ACC112 (cell line): ENCODE data around the gene DHPS.
"Not testable (repeated sequence)": the region's sequence is repeated elsewhere in the genome, so short reads cannot be mapped to it uniquely, and the experiment has no call there.

Experiments
- H2AFZ ChIP-seq: fragments of 200-600 bp; sonication (generic); one replicate; pipeline ENCODE4 v1.6.0; 2017; ENCODE audit warnings: antibody characterized with exemption, low read length; ENCODE audit not compliant: unreplicated experiment
- H3K27ac ChIP-seq: fragments of 200-600 bp; sonication (generic); 2 replicates; pipeline ENCODE4 v1.5.1; 2014; ENCODE audit warnings: low read depth, mild to moderate bottlenecking, antibody characterized with exemption, low read length, moderate library complexity
- H3K27me3 ChIP-seq: fragments of 200-600 bp; sonication (generic); 2 replicates; pipeline ENCODE4 v1.6.1; 2014; ENCODE audit warnings: mild to moderate bottlenecking, antibody characterized with exemption, low read length, moderate library complexity, mixed read lengths; ENCODE audit not compliant: insufficient read depth
- H3K36me3 ChIP-seq: fragments of 200-600 bp; sonication (generic); 2 replicates; pipeline ENCODE4 v1.6.1; 2016; ENCODE audit warnings: mild to moderate bottlenecking, antibody characterized with exemption, low read length, moderate library complexity, mixed read lengths; ENCODE audit not compliant: insufficient read depth
- H3K4me1 ChIP-seq: fragments of 200-600 bp; sonication (generic); one replicate; pipeline ENCODE4 v1.6.1; 2016; ENCODE audit warnings: low read length, mixed read lengths; ENCODE audit not compliant: insufficient read depth, unreplicated experiment, control insufficient read depth
- H3K4me3 ChIP-seq: fragments of 200-600 bp; sonication (generic); 2 replicates; pipeline ENCODE4 v1.5.1; 2014; ENCODE audit warnings: mild to moderate bottlenecking, low read depth, low read length
- H3K79me2 ChIP-seq: fragments of 200-600 bp; sonication (generic); one replicate; pipeline ENCODE4 v1.6.0; 2016; ENCODE audit warnings: low read length; ENCODE audit not compliant: control insufficient read depth, unreplicated experiment, insufficient read depth

DHPS gene

GRCh38 chr19:12681074-12681987, at the start of gene DHPS:
TSS of gene DHPS (minus strand) at chr19:12681880. CDS start at chr19:12681766, 114 bp downstream.
- Histone ChIP-seq H3K4me3 (peak within 1 kb of the TSS; percentile 95), H3K27ac (peak within 1 kb of the TSS; percentile 98), H3K27me3 (no peaks in the 10 kb centered on the region), H3K36me3 (no peaks in the 10 kb centered on the region), H3K79me2 (peaks cover 10% of the 10 kb centered on the region), H3K4me1 (no peaks in the 10 kb centered on the region), H2AFZ (peak within 1 kb of the TSS; percentile 88)

- no peak overlapping the region for H3K4me3 ChIP-seq
- H3K27me3 ChIP-seq, result no peaks in the 10 kb centered on the region
- H3K36me3 ChIP-seq, result no peaks in the 10 kb centered on the region
- H3K79me2 ChIP-seq, result peaks cover 41% of the 10 kb centered on the region
- no peak overlapping the region for H3K27ac ChIP-seq
- H3K4me1 ChIP-seq, result peaks cover 4% of the 10 kb centered on the region
- H2AFZ ChIP-seq, result no peak overlapping the region
Observed at GRCh38 chr19:12731337-12731736, 49.7 kb upstream of the DHPS start.

- Histone ChIP-seq H2AFZ (no peak overlapping the region), H3K4me1 (peaks cover 4% of the 10 kb centered on the region), H3K27ac (no peak overlapping the region), H3K4me3 (no peak overlapping the region), H3K27me3 (no peaks in the 10 kb centered on the region), H3K79me2 (peaks cover 41% of the 10 kb centered on the region), H3K36me3 (no peaks in the 10 kb centered on the region)
Observed at GRCh38 chr19:12730064-12730463, 48.4 kb upstream of the DHPS start.

GRCh38 chr19:12727745-12728433, 46.2 kb upstream of the DHPS start:
- no peaks in the 10 kb centered on the region for H3K27me3 ChIP-seq
- no peak overlapping the region for H3K4me3 ChIP-seq
- no peak overlapping the region for H3K27ac ChIP-seq
- no peak overlapping the region for H2AFZ ChIP-seq
- peaks cover 33% of the 10 kb centered on the region for H3K79me2 ChIP-seq
- H3K36me3 ChIP-seq, result no peaks in the 10 kb centered on the region
- H3K4me1 ChIP-seq, result peaks cover 2% of the 10 kb centered on the region

- H3K27ac ChIP-seq, result no peak overlapping the region
- peaks cover 25% of the 10 kb centered on the region for H3K79me2 ChIP-seq
- no peaks in the 10 kb centered on the region for H3K36me3 ChIP-seq
- H3K4me3 ChIP-seq, result no peak overlapping the region
- H3K4me1 ChIP-seq, result no peaks in the 10 kb centered on the region
- H3K27me3 ChIP-seq, result no peaks in the 10 kb centered on the region
- no peak overlapping the region for H2AFZ ChIP-seq
Observed at GRCh38 chr19:12726988-12727316, 45.3 kb upstream of the DHPS start.

- not testable (repeated sequence) for H3K27me3 ChIP-seq, H3K36me3 ChIP-seq, H3K4me3 ChIP-seq, H3K4me1 ChIP-seq, H3K27ac ChIP-seq, H2AFZ ChIP-seq
- H3K79me2 ChIP-seq, result peaks cover 27% of the 10 kb centered on the region
Observed at GRCh38 chr19:12725612-12726011, 43.9 kb upstream of the DHPS start.

GRCh38 chr19:12723641-12724426, 42.2 kb upstream of the DHPS start, which contains the start of gene TNPO2:
TSS of gene TNPO2 (minus strand) at chr19:12723932. CDS start at chr19:12720977, 2,955 bp downstream.
- H3K36me3 ChIP-seq, result no peaks in the 10 kb centered on the region
- peaks cover 39% of the 10 kb centered on the region for H3K79me2 ChIP-seq
- H3K4me1 ChIP-seq, result peaks cover 7% of the 10 kb centered on the region

GRCh38 chr19:12723381-12723640, 41.6 kb upstream of the DHPS start:
- Histone ChIP-seq H3K79me2 (peaks cover 44% of the 10 kb centered on the region), H3K27me3 (no peaks in the 10 kb centered on the region), H3K4me3 (peak overlapping the region; percentile 98), H3K4me1 (peaks cover 13% of the 10 kb centered on the region), H3K36me3 (no peaks in the 10 kb centered on the region), H3K27ac (peak overlapping the region; percentile 69), H2AFZ (peak overlapping the region; percentile 80)

More at GRCh38 chr19:12723641-12724426, 42.2 kb upstream of the DHPS start, which contains the start of gene TNPO2:
- H2AFZ ChIP-seq, result peak within 1 kb of the TSS; percentile 80
- H3K27ac ChIP-seq, result peak within 1 kb of the TSS; percentile 69
- H3K27me3 ChIP-seq, result no peaks in the 10 kb centered on the region
- peak within 1 kb of the TSS; percentile 98 for H3K4me3 ChIP-seq

GRCh38 chr19:12722566-12723380, 41.1 kb upstream of the DHPS start:
- Histone ChIP-seq H3K79me2 (peaks cover 48% of the 10 kb centered on the region), H2AFZ (peak overlapping the region; percentile 61), H3K4me1 (peaks cover 14% of the 10 kb centered on the region), H3K27ac (peak overlapping the region; percentile 90), H3K27me3 (no peaks in the 10 kb centered on the region), H3K36me3 (no peaks in the 10 kb centered on the region), H3K4me3 (peak overlapping the region; percentile 98)
